Measurements from ENCODE around the gene SDK1.

SDK1 gene

GRCh38 chr7:3386423-3387190, 85.6 kb downstream of the SDK1 start:
- H3K79me2 ChIP-seq (ENCODE audit: insufficient read depth, low read length): no peaks in the 10 kb centered on the region
- TF ChIP-seq EZH2 (IDR thresholded peaks at IDR 0.05; ENCODE audit: borderline replicate concordance, low read depth, low read length, severe bottlenecking): no peak
- no peak for TF ChIP-seq CTCF (IDR thresholded peaks at IDR 0.05; ENCODE audit: borderline replicate concordance, extremely low read depth, low read length, poor library complexity, severe bottlenecking)
- no peak overlapping the region for H2AFZ ChIP-seq (ENCODE audit: low read depth, low read length)
- H3K4me1 ChIP-seq (ENCODE audit: insufficient read depth, low read length): no peaks in the 10 kb centered on the region
- no peak overlapping the region for H3K4me2 ChIP-seq (ENCODE audit: insufficient read depth, low read length)
- no peaks in the 10 kb centered on the region for H3K9me3 ChIP-seq (ENCODE audit: insufficient read depth, low read length, severe bottlenecking)
- H3K36me3 ChIP-seq (ENCODE audit: insufficient read depth, low read length): no peaks in the 10 kb centered on the region
- H4K20me1 ChIP-seq (ENCODE audit: insufficient read depth, low read length): no peaks in the 10 kb centered on the region
- peaks cover 11% of the 10 kb centered on the region for H3K27me3 ChIP-seq (ENCODE audit: insufficient read depth, low read length, poor library complexity)
- ATAC-seq (ENCODE audit: insufficient read depth, low read depth): no peak
- no peak for DNase-seq
- H3K9ac ChIP-seq (ENCODE audit: low read depth, low read length): no peak overlapping the region
- no peak overlapping the region for H3K27ac ChIP-seq (ENCODE audit: low read length)
- no peak overlapping the region for H3K4me3 ChIP-seq (ENCODE audit: low read depth in 1 of 2, low read length in 2 of 2)

GRCh38 chr7:3393862-3394261, 92.8 kb downstream of the SDK1 start:
- TF ChIP-seq CTCF (IDR thresholded peaks at IDR 0.05; ENCODE audit: borderline replicate concordance, extremely low read depth, low read length, poor library complexity, severe bottlenecking) (no peak), EZH2 (IDR thresholded peaks at IDR 0.05; ENCODE audit: borderline replicate concordance, low read depth, low read length, severe bottlenecking) (no peak)
- Histone ChIP-seq H4K20me1 (ENCODE audit: insufficient read depth, low read length) (no peaks in the 10 kb centered on the region), H3K27me3 (ENCODE audit: insufficient read depth, low read length, poor library complexity) (no peaks in the 10 kb centered on the region), H3K4me2 (ENCODE audit: insufficient read depth, low read length) (no peak overlapping the region), H3K27ac (ENCODE audit: low read length) (no peak overlapping the region), H3K9ac (ENCODE audit: low read depth, low read length) (no peak overlapping the region), H3K79me2 (ENCODE audit: insufficient read depth, low read length) (no peaks in the 10 kb centered on the region), H3K9me3 (ENCODE audit: insufficient read depth, low read length, severe bottlenecking) (peaks cover 7% of the 10 kb centered on the region), H3K4me3 (ENCODE audit: low read depth in 1 of 2, low read length in 2 of 2) (no peak overlapping the region), H3K36me3 (ENCODE audit: insufficient read depth, low read length) (no peaks in the 10 kb centered on the region), H3K4me1 (ENCODE audit: insufficient read depth, low read length) (no peaks in the 10 kb centered on the region), H2AFZ (ENCODE audit: low read depth, low read length) (no peak overlapping the region)
- ATAC-seq (ENCODE audit: insufficient read depth, low read depth): no peak
- DNase-seq: no peak

- Histone ChIP-seq H3K27me3 (ENCODE audit: insufficient read depth, low read length, poor library complexity) (no peaks in the 10 kb centered on the region), H3K9ac (ENCODE audit: low read depth, low read length) (no peak overlapping the region), H3K36me3 (ENCODE audit: insufficient read depth, low read length) (no peaks in the 10 kb centered on the region), H3K27ac (ENCODE audit: low read length) (no peak overlapping the region), H3K4me3 (ENCODE audit: low read depth in 1 of 2, low read length in 2 of 2) (no peak overlapping the region), H3K4me1 (ENCODE audit: insufficient read depth, low read length) (no peaks in the 10 kb centered on the region), H3K79me2 (ENCODE audit: insufficient read depth, low read length) (no peaks in the 10 kb centered on the region), H2AFZ (ENCODE audit: low read depth, low read length) (no peak overlapping the region), H4K20me1 (ENCODE audit: insufficient read depth, low read length) (no peaks in the 10 kb centered on the region), H3K4me2 (ENCODE audit: insufficient read depth, low read length) (no peak overlapping the region), H3K9me3 (ENCODE audit: insufficient read depth, low read length, severe bottlenecking) (peaks cover 7% of the 10 kb centered on the region)
- no peak for TF ChIP-seq CTCF (IDR thresholded peaks at IDR 0.05; ENCODE audit: borderline replicate concordance, extremely low read depth, low read length, poor library complexity, severe bottlenecking)
- no peak for DNase-seq
- ATAC-seq (ENCODE audit: insufficient read depth, low read depth): no peak
These were observed 96.3 kb downstream of the SDK1 start for GRCh38 chr7:3397324-3397723.
